HepG2 (cell line): ENCODE results near the gene SAMD8. TPM values are rescaled to one million over a fixed set of nuclear protein-coding genes. Genes with fewer than 3 reads are reported as not detected.

ENCODE experiments used
- ATAC-seq: fragments of 200-7000 bp; cut with Tn5 transposase; 3 replicates; pipeline ENCODE4 v1.9.1; 2020; ENCODE audit warnings: mild to moderate bottlenecking, moderate library complexity
- BruUV-seq: library from RNA; stranded (reverse); fragments of 400-500 nt; replicated peaks from 2 replicates; lab custom pipeline; 2021; lab: Mats Ljungman, UMichigan
- CTCF ChIA-PET: fragments of 300-600 bp; formaldehyde crosslinking; extraction: SDS; loops from one replicate; lab custom pipeline; 2021; ENCODE audit warnings: low total read pairs, inconsistent platforms, low intra/inter-chr PET ratio; lab: Yijun Ruan, JAX
- POLR2A ChIA-PET: fragments of 350-600 bp; sonication (Branson Sonifier 250); formaldehyde crosslinking; loops from one replicate; lab custom pipeline; 2020; ENCODE audit warnings: antibody characterized with exemption, inconsistent platforms; lab: Yijun Ruan, JAX
- DNase-seq: peaks from one replicate; pipeline ENCODE4 v3.0.0-alpha.2; 2015; ENCODE audit warnings: low spot score
- FAIRE-seq: peaks from 3 replicates; lab custom pipeline; 2011; peaks lifted over from hg19 to GRCh38; lab: Jason Lieb, UNC
- H2AFZ ChIP-seq: one replicate; pipeline ENCODE4 v1.6.1; 2011; ENCODE audit warnings: low read length, inconsistent platforms
- H3K27ac ChIP-seq: fragments of 300-600 bp; 3 replicates; pipeline ENCODE4 v1.8.0; 2011; ENCODE audit warnings: mixed run types, mild to moderate bottlenecking, mixed read lengths, low read length, inconsistent platforms; ENCODE audit not compliant: insufficient read depth; ENCODE audit errors: extremely low read length
- H3K27me3 ChIP-seq, 2 experiments: fragments of 200-600 bp in 1 of 2; 2 replicates in 1 of 2; 3 replicates in 1 of 2; pipeline versions ENCODE4 v1.6.0 to v1.8.0; 2011; ENCODE audit warnings: low read length in 2 of 2, mild to moderate bottlenecking in 2 of 2, moderate library complexity in 2 of 2, inconsistent platforms in 1 of 2; ENCODE audit not compliant: insufficient read depth in 2 of 2, control insufficient read depth in 1 of 2
- H3K36me3 ChIP-seq, 2 experiments: fragments of 200-600 bp in 1 of 2; replicated peaks in 1 of 2; 2 replicates in 1 of 2; 3 replicates in 1 of 2; pipeline versions ENCODE4 v1.5.1 to v1.8.0; 2011; ENCODE audit warnings: low read length in 2 of 2, inconsistent platforms in 1 of 2; ENCODE audit not compliant: insufficient read depth in 2 of 2, control insufficient read depth in 1 of 2
- H3K4me1 ChIP-seq: 2 replicates; pipeline ENCODE4 v1.5.1; 2012; ENCODE audit warnings: low read length, inconsistent platforms; ENCODE audit not compliant: insufficient read depth
- H3K4me2 ChIP-seq: 2 replicates; pipeline ENCODE4 v1.6.0; 2011; ENCODE audit warnings: low read depth, low read length, inconsistent platforms
- H3K4me3 ChIP-seq, 3 experiments: fragments of 200-600 bp in 1 of 3; sonication (generic), shearing (Covaris generic) in 1 of 3; replicated peaks in 1 of 3; 2 replicates each; pipeline ENCODE4 v1.5.1; 2011 to 2016; ENCODE audit warnings: low read length in 3 of 3, inconsistent platforms in 2 of 3, low read depth in 2 of 3, mild to moderate bottlenecking in 2 of 3, control low read depth in 1 of 3, mixed read lengths in 1 of 3; ENCODE audit not compliant: insufficient read depth in 1 of 3
- H3K79me2 ChIP-seq: one replicate; pipeline ENCODE4 v1.6.1; 2011; ENCODE audit warnings: low read length, inconsistent platforms; ENCODE audit not compliant: insufficient read depth
- H3K9ac ChIP-seq: 2 replicates; pipeline ENCODE4 v1.6.0; 2011; ENCODE audit warnings: mild to moderate bottlenecking, low read depth, low read length, inconsistent platforms; ENCODE audit not compliant: insufficient read depth
- H3K9me3 ChIP-seq: 2 replicates; pipeline ENCODE4 v1.5.1; 2012; ENCODE audit warnings: mild to moderate bottlenecking, low read length
- H4K20me1 ChIP-seq: 2 replicates; pipeline ENCODE4 v1.6.0; 2011; ENCODE audit warnings: inconsistent platforms, mild to moderate bottlenecking, low read length, moderate library complexity; ENCODE audit not compliant: insufficient read depth
- ATF3 ChIP-seq: sonication (generic); formaldehyde crosslinking; IDR thresholded peaks from 2 replicates; pipeline ENCODE4 v1.4.0; 2020; ENCODE audit warnings: missing genetic modification reagents
- MEF2D ChIP-seq: sonication (generic); formaldehyde crosslinking; IDR thresholded peaks from 2 replicates; pipeline ENCODE4 v1.5.1; 2020; ENCODE audit warnings: mild to moderate bottlenecking, missing genetic modification reagents
- WIZ ChIP-seq: sonication (generic); formaldehyde crosslinking; IDR thresholded peaks from 2 replicates; pipeline ENCODE4 v1.5.1; 2020; ENCODE audit warnings: mild to moderate bottlenecking, missing genetic modification reagents
- ZFP1 ChIP-seq: IDR thresholded peaks from 2 replicates; pipeline ENCODE4 v1.6.1; 2016
- ZNF121 ChIP-seq: sonication (generic); formaldehyde crosslinking; IDR thresholded peaks from 2 replicates; pipeline ENCODE4 v1.5.0; 2020; ENCODE audit warnings: mild to moderate bottlenecking, missing genetic modification reagents
- ZNF235 ChIP-seq: sonication (generic); formaldehyde crosslinking; IDR thresholded peaks from 2 replicates; pipeline ENCODE4 v1.8.1; 2023; ENCODE audit warnings: mild to moderate bottlenecking, missing genetic modification reagents, borderline replicate concordance
- WGBS: methylation state at CpG from one replicate; pipeline ENCODE4 v1.1.6; 2017; ENCODE audit warnings: low lambda C conversion rate; 5-methylcytosine and 5-hydroxymethylcytosine counted together
- in situ Hi-C: cut with HindIII; loops from 2 replicates; pipeline ENCODE4 v1.10.0; 2017; ENCODE audit warnings: low pct_unique_long_range_greater_than_20kb; ENCODE audit not compliant: extremely low pct_ligation_motif_present
- intact Hi-C: fragments of 100-400 bp; cut with micrococcal nuclease; formaldehyde crosslinking; loops from one replicate; pipeline ENCODE4 v1.10.0; 2022; ENCODE audit not compliant: unreplicated experiment
- polyA plus RNA-seq, 8 experiments: library from polyadenylated mRNA; depleted of rRNA in 3 of 8; stranded (reverse) in 7 of 8; unstranded in 1 of 8; fragments of >200 nt; fragmentation: Illumina TruSeq in 4 of 8; extraction: Trizol in 4 of 8; gene quantifications; 2 replicates each; pipeline versions ENCODE4 v1.2.1 to v1.2.3, GENCODE V29; 2011 to 2016; ENCODE audit warnings: low read depth in 4 of 8, missing spikeins in 1 of 8, mixed read lengths in 1 of 8; ENCODE audit not compliant: insufficient read depth in 1 of 8
- total RNA-seq, 5 experiments: library from RNA; depleted of rRNA; stranded (reverse); fragments of >200 nt; fragmentation: Illumina TruSeq; extraction: Trizol; gene quantifications; 2 replicates each; pipeline ENCODE4 v1.2.3, GENCODE V29; 2016; ENCODE audit warnings: low read depth in 1 of 5
- TF ChIP-seq, protein P1 (sequence below): sonication (generic); formaldehyde crosslinking; IDR thresholded peaks from 2 replicates; pipeline ENCODE4 v1.4.0; 2020; ENCODE audit warnings: missing genetic modification reagents, borderline replicate concordance

The SAMD8 gene
- total and polyA plus RNA-seq, 2 of the 13 experiments (the other 11 are each of a cell fraction or from before 2014, with no cell fraction given), result 10.4 to 13.2 TPM

DNA sequence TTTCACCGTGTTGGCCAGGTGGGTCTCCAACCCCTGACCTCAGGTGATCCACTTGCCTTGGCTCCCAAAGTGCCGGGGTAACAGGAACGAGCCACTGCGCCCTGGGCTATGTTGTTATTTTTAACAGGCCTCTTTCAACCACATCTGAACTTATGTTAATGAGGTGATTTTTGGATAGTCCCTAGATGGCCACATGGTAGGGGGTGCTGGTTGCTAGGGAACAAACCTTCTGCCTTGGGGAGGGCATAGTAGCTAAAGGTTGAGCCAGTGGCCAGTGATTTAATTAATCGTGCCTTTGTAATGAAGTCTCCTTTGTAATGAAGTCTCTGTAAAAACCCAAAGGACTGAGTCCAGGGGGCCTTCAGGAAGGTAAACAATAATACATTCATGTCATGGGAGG is 115.2 kb downstream of the SAMD8 start (continued):
- TF ChIP-seq ZNF235 (CRISPR knock-in tag), result no peak

DNA sequence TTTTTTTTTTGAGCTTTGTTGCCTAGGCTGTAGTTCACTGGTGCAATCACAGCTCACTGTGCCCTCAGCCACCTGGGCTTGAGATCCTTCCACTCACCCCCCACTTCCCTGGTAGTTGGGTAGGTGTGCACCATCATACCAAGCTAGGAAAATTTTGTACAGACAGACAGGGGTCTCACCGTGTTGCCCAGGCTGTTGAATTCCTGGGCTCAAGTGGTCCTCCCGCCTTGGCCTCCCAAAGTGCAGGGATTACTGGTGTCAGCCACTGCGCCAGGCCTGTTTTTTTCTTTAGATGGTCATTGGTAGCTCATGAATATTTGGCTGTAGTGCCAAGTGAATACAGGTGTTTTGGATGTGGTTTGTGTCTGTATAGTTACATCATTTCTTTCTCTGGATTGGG is 116.8 kb downstream of the SAMD8 start:
- Histone ChIP-seq H3K4me2 (no peak overlapping the region), H3K4me3 (no peak overlapping the region), H3K9me3 (no peaks in the 10 kb centered on the region), H2AFZ (no peak overlapping the region), H3K9ac (no peak overlapping the region), H3K4me1 (peaks cover 54% of the 10 kb centered on the region), H3K27ac (no peak overlapping the region), H3K27me3 (no peaks in the 10 kb centered on the region), H3K79me2 (peaks cover 53% of the 10 kb centered on the region), H4K20me1 (peaks cover 41% of the 10 kb centered on the region), H3K36me3 (peaks cover 18 to 70% of the 10 kb centered on the region in 2 experiments)
- DNase-seq (no peak), ATAC-seq (no peak), FAIRE-seq (no peak)
- POLR2A ChIA-PET, result interaction anchor here (6.8 kb wide), 1 partner anchor 17 kb away, joined by 55 read pairs; the partner anchor contains the start of gene VDAC2
- no TSS peak for BruUV-seq
- intact Hi-C loops (no loop called here), in situ Hi-C loops (no loop called here)
- CTCF ChIA-PET, result interaction anchor here (1.0 kb wide), 1 partner anchor 40 kb away, joined by 4 read pairs; no protein-coding TSS in a partner anchor
- 87% methylated on average over 3 of the region's 3 CpGs for WGBS
- TF ChIP-seq MEF2D (CRISPR knock-in tag) (no peak), ZNF121 (CRISPR knock-in tag) (peak; percentile 33; the same call in 1 of the 2 replicates), ATF3 (CRISPR knock-in tag) (no peak), WIZ (CRISPR knock-in tag) (no peak), ZFP1 (CRISPR knock-in tag) (no peak)
- TF ChIP-seq, protein P1, sequence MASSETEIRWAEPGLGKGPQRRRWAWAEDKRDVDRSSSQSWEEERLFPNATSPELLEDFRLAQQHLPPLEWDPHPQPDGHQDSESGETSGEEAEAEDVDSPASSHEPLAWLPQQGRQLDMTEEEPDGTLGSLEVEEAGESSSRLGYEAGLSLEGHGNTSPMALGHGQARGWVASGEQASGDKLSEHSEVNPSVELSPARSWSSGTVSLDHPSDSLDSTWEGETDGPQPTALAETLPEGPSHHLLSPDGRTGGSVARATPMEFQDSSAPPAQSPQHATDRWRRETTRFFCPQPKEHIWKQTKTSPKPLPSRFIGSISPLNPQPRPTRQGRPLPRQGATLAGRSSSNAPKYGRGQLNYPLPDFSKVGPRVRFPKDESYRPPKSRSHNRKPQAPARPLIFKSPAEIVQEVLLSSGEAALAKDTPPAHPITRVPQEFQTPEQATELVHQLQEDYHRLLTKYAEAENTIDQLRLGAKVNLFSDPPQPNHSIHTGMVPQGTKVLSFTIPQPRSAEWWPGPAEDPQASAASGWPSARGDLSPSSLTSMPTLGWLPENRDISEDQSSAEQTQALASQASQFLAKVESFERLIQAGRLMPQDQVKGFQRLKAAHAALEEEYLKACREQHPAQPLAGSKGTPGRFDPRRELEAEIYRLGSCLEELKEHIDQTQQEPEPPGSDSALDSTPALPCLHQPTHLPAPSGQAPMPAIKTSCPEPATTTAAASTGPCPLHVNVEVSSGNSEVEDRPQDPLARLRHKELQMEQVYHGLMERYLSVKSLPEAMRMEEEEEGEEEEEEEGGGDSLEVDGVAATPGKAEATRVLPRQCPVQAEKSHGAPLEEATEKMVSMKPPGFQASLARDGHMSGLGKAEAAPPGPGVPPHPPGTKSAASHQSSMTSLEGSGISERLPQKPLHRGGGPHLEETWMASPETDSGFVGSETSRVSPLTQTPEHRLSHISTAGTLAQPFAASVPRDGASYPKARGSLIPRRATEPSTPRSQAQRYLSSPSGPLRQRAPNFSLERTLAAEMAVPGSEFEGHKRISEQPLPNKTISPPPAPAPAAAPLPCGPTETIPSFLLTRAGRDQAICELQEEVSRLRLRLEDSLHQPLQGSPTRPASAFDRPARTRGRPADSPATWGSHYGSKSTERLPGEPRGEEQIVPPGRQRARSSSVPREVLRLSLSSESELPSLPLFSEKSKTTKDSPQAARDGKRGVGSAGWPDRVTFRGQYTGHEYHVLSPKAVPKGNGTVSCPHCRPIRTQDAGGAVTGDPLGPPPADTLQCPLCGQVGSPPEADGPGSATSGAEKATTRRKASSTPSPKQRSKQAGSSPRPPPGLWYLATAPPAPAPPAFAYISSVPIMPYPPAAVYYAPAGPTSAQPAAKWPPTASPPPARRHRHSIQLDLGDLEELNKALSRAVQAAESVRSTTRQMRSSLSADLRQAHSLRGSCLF (CRISPR knock-in tag), result no peak
